Vagina (tissue), 2 donors: ENCODE measurements around the gene ARFRP1. TPM values are rescaled to one million over a fixed set of nuclear protein-coding genes. Genes with fewer than 3 reads are reported as not detected.

Experiments used
- DNase-seq, 2 donors: peaks; one replicate each; pipeline ENCODE4 v3.0.0-alpha.2; 2017; ENCODE audit errors: extremely low spot score in 2 of 2
- H3K27ac ChIP-seq: fragments of 200-600 bp; sonication (generic); one replicate; pipeline ENCODE4 v1.5.1; 2019
- H3K27me3 ChIP-seq: fragments of 200-600 bp; sonication (generic); one replicate; pipeline ENCODE4 v1.5.1; 2019
- H3K36me3 ChIP-seq, 2 donors: fragments of 200-600 bp; sonication (generic); one replicate each; pipeline ENCODE4 v1.5.1; 2017 to 2019
- H3K4me1 ChIP-seq: fragments of 200-600 bp; sonication (generic); one replicate; pipeline ENCODE4 v1.5.1; 2019
- H3K4me3 ChIP-seq, 2 donors: fragments of 200-600 bp; sonication (generic); 1 replicate in 1 of 2; 2 replicates in 1 of 2; pipeline ENCODE4 v1.5.1; 2016 to 2019
- H3K9me3 ChIP-seq: fragments of 200-600 bp; sonication (generic); one replicate; pipeline ENCODE4 v1.5.1; 2019
- POLR2A ChIP-seq, 2 donors: fragments of 450-650 bp; IDR thresholded peaks; one replicate each; pipeline ENCODE4 v1.6.1; 2017; ENCODE audit warnings: antibody characterized with exemption in 2 of 2, mild to moderate bottlenecking in 2 of 2, moderate library complexity in 2 of 2
- POLR2AphosphoS5 ChIP-seq, 2 donors: sonication (generic); formaldehyde crosslinking; IDR thresholded peaks; one replicate each; pipeline ENCODE4 v1.9.0; 2017; ENCODE audit warnings: antibody characterized with exemption in 2 of 2, mild to moderate bottlenecking in 2 of 2, low read depth in 1 of 2; ENCODE audit not compliant: insufficient read depth in 1 of 2
- intact Hi-C: fragments of 100-400 bp; cut with DNase I; formaldehyde crosslinking; loops from one replicate; pipeline ENCODE4 v1.15.1; 2023
- total RNA-seq: library from RNA; depleted of rRNA; stranded (reverse); fragments of >200 nt; gene quantifications from one replicate; pipeline ENCODE4 v1.2.3, GENCODE V29; 2016
- TF ChIP-seq, protein P1 (sequence below), 3 experiments: fragments of 450-650 bp in 2 of 3; fragments of 200-600 bp in 1 of 3; sonication (generic) in 1 of 3; IDR thresholded peaks; one replicate each; pipeline ENCODE4 v1.5.1; 2017 to 2019; ENCODE audit warnings: antibody characterized with exemption in 3 of 3, mild to moderate bottlenecking in 2 of 3, moderate library complexity in 2 of 3

The ARFRP1 gene
- total RNA-seq, 1 donor from 2014 or later = 30.9 TPM

DNA sequence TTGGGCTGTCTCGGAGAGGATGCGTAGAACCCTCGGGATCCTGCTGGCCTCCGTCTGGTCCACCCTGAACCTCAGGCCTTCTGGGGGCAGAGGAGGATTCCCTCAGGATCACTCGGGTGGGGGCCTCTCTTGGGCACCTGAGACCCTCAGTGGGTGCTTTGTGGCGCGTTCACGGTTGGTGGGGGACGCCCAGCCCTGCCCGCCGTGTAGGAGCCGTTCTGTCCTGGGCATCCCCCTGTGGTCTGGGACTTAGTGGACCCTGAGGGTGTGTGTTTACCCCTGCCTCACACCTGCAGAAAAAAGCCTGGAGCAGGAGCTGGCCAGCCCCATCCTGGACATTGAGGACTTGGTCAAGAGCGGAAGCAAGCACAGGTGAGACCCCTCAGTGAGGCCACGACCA, 42.1 kb downstream of the ARFRP1 start:
- Histone ChIP-seq H3K4me1 (no peaks in the 10 kb centered on the region), H3K27me3 (no peaks in the 10 kb centered on the region), H3K36me3 (peaks cover 0 to 40% of the 10 kb centered on the region in 2 donors), H3K9me3 (no peaks in the 10 kb centered on the region), H3K27ac (no peak overlapping the region), H3K4me3 (no peak overlapping the region)
- TF ChIP-seq, protein P1, sequence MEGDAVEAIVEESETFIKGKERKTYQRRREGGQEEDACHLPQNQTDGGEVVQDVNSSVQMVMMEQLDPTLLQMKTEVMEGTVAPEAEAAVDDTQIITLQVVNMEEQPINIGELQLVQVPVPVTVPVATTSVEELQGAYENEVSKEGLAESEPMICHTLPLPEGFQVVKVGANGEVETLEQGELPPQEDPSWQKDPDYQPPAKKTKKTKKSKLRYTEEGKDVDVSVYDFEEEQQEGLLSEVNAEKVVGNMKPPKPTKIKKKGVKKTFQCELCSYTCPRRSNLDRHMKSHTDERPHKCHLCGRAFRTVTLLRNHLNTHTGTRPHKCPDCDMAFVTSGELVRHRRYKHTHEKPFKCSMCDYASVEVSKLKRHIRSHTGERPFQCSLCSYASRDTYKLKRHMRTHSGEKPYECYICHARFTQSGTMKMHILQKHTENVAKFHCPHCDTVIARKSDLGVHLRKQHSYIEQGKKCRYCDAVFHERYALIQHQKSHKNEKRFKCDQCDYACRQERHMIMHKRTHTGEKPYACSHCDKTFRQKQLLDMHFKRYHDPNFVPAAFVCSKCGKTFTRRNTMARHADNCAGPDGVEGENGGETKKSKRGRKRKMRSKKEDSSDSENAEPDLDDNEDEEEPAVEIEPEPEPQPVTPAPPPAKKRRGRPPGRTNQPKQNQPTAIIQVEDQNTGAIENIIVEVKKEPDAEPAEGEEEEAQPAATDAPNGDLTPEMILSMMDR (IDR thresholded peaks at IDR 0.05) = no peak
- TF ChIP-seq POLR2A (IDR thresholded peaks at IDR 0.05) (no peak), POLR2AphosphoS5 (IDR thresholded peaks at IDR 0.05; ENCODE audit: insufficient read depth in 1 of 2, low read depth in 1 of 2) (no peak)
- no peak for DNase-seq
- intact Hi-C loops = no loop called here

DNA sequence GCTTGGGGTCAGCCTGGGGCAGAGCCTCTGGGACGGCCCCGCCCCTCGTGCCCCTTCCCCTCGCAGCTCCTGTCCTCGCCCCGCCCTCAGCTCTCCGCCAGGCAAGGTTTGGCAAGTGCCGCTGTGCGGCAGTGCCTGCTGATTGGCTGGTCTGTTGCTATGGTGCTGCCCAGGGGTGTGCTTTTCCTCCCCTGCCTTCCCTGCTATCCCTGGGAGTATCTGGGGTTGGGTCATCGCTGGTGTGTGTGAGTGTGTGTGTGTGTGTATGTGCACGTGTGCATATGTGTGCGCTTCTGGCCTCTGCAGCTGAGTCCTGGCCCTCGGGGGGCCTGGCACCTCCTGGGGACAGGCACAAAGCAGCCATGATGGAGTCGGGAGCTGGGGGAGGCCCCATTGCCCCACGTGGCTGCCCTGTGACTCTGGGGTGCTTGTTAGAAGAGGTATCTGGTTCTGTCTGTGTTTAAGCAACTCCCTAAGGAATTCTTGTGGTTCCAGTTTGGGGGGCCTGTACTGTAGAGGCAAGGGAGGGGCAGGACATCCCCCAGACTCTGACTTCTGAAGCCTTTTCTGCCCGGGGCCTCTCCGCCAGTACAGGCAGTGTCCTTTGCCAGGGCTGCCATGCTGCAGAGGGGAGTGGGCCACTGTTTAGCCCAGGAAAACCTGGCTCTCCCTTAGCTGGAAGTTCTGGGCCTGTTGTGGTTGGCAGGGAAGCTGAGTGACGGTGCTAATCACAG, 42.7 kb downstream of the ARFRP1 start:
- Histone ChIP-seq H3K27me3 (no peaks in the 10 kb centered on the region), H3K4me1 (no peaks in the 10 kb centered on the region), H3K4me3 (no peak overlapping the region), H3K9me3 (no peaks in the 10 kb centered on the region), H3K36me3 (peaks cover 0 to 40% of the 10 kb centered on the region in 2 donors), H3K27ac (no peak overlapping the region)
- no peak for DNase-seq
- TF ChIP-seq, protein P1 (IDR thresholded peaks at IDR 0.05) = no peak
- TF ChIP-seq POLR2A (IDR thresholded peaks at IDR 0.05) (no peak), POLR2AphosphoS5 (IDR thresholded peaks at IDR 0.05; ENCODE audit: insufficient read depth in 1 of 2, low read depth in 1 of 2) (no peak)
- intact Hi-C loops = no loop called here

DNA sequence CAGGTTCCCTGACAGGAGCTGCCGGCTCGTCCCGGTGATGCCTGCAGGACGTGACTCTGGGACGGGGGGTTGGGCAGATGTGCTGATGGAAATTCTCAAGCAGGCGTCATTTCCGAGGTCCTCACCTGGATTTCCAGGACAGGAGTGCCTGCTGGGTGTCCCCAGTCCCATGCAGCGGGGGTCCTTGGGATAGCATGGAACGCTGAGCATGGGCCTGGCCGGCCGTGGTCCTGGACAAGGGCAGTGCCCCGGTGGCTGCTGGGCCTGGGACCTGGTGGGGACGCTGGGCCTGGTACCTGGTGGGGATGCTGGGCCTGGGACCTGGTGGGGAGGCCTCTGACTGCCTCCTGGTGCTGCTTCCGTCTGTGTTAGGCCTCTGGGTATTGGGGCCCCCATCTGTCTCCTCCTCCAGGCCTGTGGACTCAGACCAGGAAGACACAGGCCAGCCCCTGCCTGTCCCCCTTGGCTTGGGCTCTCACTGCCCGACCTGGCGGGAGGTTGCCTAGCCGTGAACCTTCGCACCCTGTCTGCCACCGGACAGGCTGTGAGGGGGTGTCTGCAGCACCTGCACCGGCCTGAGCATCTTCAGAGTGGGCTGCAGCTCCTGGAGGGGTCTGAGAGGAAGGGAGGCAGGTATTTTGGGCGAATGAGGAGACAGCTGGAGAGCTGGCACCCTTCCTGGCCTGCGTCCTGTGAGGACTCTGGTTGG, 43.5 kb downstream of the ARFRP1 start:
- no peak for DNase-seq

DNA sequence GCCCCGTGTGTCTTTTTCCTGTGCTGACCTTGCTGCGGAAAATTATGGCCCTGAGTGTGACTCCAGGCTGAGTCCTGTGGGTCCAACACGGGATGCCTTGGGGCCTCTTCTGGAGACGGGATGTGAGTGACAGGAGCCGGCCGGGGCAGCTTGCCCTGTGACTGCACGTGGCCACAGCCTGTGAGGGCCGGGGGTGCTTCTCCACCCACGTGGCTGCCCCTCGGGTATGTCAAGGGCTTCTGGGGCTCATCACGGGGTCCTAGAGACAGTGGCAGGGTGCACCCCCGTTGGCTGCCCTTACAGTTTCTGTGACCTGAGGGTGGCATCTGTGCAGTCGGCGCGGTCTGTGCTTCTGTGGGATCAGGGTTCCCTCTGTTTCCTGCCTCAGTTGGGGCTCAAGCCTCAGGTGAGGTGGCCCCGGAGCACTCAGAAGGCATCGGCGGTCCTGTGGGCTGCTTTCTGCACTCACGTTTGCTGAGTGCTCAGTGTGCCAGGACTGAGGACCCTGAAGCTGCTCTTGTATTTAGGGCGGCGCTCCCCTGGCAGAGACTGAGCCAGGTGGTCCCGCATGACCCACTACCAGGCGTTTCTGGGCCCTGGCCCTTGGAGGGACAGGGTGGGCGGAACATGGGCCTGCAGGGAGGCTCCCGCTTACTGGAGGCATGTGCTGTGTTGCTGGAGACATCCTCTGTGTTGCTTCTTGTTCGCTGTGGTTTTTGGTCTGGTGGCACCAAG, 44.3 kb downstream of the ARFRP1 start:
- Histone ChIP-seq H3K4me1 (peaks cover 11% of the 10 kb centered on the region), H3K9me3 (no peaks in the 10 kb centered on the region), H3K4me3 (no peak overlapping the region), H3K36me3 (peaks cover 0 to 40% of the 10 kb centered on the region in 2 donors), H3K27me3 (no peaks in the 10 kb centered on the region), H3K27ac (no peak overlapping the region)
- DNase-seq = no peak
- TF ChIP-seq POLR2AphosphoS5 (IDR thresholded peaks at IDR 0.05; ENCODE audit: insufficient read depth in 1 of 2, low read depth in 1 of 2) (no peak), POLR2A (IDR thresholded peaks at IDR 0.05) (no peak)
- TF ChIP-seq, protein P1 (IDR thresholded peaks at IDR 0.05) = no peak
- intact Hi-C loops = no loop called here

More for the DNA sequence above, 43.5 kb downstream of the ARFRP1 start:
- H3K9me3 ChIP-seq = no peaks in the 10 kb centered on the region
- H3K27ac ChIP-seq = no peak overlapping the region
- no peaks in the 10 kb centered on the region for H3K27me3 ChIP-seq
- intact Hi-C loops = no loop called here
- TF ChIP-seq POLR2A (IDR thresholded peaks at IDR 0.05) (no peak), POLR2AphosphoS5 (IDR thresholded peaks at IDR 0.05; ENCODE audit: insufficient read depth in 1 of 2, low read depth in 1 of 2) (no peak)
- TF ChIP-seq, protein P1 (IDR thresholded peaks at IDR 0.05) = no peak
- peaks cover 4% of the 10 kb centered on the region for H3K4me1 ChIP-seq
- H3K36me3 ChIP-seq = peaks cover 0 to 40% of the 10 kb centered on the region in 2 donors
- no peak overlapping the region for H3K4me3 ChIP-seq
